ENCODE data around the gene LIMK2.
A peak's percentile ranks its signal among the peaks of the same experiment; 100 is the strongest.
"Not testable (repeated sequence)": the region's sequence is repeated elsewhere in the genome, so short reads cannot be mapped to it uniquely, and the experiment has no call there.

Gene LIMK2

GRCh38 chr22:31244046-31244942 lies 32.2 kb downstream of the LIMK2 start:
- DNase-seq (ENCODE audit: low read depth in 2 of 2) = no peak

- DNase-seq (ENCODE audit: low read depth in 2 of 2) = no peak
Measured at GRCh38 chr22:31244943-31245451, 32.9 kb downstream of the LIMK2 start.

GRCh38 chr22:31245998-31246397 lies 33.9 kb downstream of the LIMK2 start:
- not testable (repeated sequence) for DNase-seq (ENCODE audit: low read depth in 2 of 2)

- no peak for DNase-seq (ENCODE audit: low read depth in 2 of 2)
Measured at GRCh38 chr22:31246687-31247086, 34.6 kb downstream of the LIMK2 start.

GRCh38 chr22:31247726-31248125 lies 35.6 kb downstream of the LIMK2 start:
- DNase-seq (ENCODE audit: low read depth in 2 of 2) = no peak

DNA sequence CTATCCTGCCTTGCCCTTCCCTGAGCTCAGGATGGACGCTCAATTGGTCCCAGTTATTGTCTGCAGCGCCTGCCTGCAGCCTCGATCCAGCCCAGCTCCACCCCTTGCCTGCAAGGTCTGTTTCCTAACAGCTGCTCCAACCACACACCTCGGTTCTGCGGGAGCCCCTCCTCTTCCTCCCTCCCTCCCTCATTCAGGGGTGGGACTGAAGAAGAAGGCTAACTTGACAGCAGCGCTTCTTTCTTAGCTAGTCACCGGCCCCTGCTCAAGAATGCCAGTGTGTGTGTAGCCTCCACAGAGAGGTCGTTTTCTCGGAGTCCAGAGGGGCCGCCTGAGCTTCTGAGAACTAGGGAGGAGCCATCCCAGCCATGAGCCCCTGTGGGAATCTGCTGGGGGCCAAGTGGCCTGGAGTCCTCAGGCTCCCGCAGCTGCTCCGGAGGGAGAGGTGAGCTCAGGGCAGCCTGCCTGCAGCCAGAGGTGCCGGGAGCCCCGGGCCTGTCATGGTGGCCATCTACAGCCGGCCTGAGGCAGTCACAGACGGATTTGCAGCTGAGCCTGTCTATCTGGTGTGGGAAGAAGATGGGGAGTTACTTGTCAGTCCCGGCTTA lies 36.1 kb downstream of the LIMK2 start:
- DNase-seq (ENCODE audit: low read depth in 2 of 2) = peak; percentile 36 to 45

DNA sequence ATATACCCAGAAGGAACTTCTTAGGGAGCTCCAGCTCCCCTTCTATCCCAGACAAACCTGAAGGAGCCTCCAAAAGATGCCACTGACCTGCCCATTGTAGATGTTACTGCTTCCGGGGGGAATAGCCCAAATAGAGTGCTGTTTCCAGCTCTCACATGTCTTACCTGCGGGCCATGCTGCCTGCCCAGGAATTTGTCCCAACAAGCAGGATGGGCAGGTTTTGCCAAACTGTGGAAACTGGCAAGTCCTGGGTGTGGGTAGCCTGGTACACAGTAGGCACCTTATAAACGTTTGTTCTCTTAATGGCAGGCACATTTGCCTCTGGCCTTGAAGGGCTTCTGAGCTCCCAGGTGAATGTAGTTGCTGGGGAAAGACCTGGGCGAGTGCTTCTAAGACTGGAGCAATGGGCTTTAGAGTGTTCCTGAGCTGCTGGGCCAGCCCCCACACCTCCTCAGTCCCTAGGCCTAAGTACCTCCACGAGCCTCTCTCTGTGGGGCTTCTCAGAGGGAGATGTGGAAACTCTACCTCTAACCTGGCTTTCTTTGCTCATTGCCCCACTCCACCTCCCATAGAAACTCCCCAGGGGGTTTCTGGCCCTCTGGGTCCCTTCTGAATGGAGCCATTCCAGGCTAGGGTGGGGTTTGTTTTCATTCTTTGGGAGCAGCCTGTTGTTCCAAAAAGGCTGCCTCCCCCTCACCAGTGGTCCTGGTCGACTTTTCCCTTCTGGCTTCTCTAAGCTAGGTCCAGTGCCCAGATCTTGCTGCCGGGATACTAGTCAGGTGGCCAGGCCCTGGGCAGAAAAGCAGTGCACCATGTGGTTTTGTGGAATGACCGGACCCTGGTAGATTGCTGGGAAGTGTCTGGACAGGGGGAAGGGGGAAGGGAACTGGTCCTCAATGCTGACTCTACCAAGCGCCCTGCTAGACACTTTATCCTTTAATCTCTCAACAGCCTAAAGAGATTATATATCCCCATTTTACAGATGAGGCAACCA lies 37.2 kb downstream of the LIMK2 start:
- no peak for DNase-seq (ENCODE audit: low read depth in 2 of 2)

DNA sequence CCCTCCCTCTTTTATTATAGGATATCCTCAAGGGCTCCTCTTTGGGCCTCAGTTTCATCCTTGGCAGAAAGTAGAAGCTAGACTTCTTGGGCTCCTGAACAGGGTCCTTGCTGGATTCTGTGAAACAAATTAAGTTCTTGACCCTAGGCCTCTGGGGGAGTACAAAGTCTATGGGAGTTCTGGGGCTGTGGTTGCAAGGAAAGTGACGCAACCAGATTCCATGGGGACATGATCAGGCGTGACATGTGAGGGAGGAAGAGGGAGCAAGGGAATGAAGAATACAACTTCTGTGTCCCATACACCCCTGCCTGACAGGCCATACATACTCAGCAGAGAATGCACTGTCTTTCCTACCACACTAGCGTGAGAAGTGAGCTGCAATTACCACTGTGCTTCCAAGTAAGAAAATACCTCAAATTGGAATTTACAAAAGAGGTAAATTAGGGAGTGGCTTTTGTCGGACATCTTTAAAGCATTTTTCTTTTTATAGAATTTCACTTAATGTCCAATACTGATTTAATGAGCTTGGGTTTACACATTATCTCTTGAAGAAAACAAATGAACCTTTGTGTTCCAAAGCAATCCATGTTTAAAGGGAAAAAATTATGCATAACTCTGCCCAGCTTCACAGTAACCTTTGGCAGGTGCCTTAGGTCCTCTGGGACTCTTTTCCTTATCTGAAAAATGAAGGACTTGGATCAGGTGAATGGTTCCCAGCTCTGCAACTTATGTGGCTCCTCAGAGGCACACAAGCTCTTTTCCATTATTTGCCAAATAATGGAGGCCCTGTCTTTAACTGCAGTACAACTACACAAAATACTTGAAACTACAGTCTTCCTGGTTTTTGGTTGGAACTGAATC lies 38.9 kb downstream of the LIMK2 start:
- DNase-seq (ENCODE audit: low read depth in 2 of 2) = no peak

DNA sequence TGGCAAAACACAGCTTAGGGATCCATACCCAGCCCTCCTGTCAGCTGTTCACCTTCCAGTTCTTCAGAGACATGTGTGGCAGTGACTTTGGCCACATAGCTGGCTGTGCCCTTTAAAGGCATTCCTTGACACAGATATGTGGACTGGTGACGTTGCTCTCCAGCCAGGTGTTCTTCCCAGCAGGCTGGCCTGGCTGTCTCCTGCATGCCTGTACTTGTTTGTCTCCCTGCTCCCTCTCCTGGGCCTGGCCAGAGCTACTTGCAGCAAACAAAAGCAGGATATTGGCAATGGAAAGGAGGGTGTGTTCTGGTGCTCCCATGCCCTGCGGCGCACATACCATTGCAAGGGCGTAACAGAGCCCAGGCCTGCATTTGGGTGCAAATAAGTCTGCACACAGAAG lies 41.9 kb downstream of the LIMK2 start:
- no peak for DNase-seq (ENCODE audit: low read depth in 2 of 2)

- no peak for DNase-seq (ENCODE audit: low read depth in 2 of 2)
Measured at GRCh38 chr22:31259798-31260473, 47.8 kb downstream of the LIMK2 start.

DNA sequence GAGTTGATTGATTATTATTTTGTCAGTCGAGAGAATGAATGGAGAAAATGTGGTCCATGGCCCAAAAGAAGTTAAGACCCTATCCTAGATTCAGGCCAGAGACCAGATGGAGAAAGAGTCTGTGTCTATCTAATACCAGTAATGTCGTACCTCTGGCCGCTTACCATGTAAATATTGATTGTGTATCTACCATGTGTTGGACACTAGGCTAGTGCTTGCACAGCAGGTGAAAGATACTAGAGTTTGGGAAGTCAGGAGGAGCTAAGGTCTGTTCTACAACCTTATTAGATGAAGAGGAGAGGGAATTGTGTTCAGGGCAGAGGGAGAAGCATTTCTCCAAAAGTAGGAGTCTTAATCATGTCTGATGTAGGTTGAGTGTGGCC lies 48.4 kb downstream of the LIMK2 start:
- no peak for DNase-seq (ENCODE audit: low read depth in 2 of 2)

DNA sequence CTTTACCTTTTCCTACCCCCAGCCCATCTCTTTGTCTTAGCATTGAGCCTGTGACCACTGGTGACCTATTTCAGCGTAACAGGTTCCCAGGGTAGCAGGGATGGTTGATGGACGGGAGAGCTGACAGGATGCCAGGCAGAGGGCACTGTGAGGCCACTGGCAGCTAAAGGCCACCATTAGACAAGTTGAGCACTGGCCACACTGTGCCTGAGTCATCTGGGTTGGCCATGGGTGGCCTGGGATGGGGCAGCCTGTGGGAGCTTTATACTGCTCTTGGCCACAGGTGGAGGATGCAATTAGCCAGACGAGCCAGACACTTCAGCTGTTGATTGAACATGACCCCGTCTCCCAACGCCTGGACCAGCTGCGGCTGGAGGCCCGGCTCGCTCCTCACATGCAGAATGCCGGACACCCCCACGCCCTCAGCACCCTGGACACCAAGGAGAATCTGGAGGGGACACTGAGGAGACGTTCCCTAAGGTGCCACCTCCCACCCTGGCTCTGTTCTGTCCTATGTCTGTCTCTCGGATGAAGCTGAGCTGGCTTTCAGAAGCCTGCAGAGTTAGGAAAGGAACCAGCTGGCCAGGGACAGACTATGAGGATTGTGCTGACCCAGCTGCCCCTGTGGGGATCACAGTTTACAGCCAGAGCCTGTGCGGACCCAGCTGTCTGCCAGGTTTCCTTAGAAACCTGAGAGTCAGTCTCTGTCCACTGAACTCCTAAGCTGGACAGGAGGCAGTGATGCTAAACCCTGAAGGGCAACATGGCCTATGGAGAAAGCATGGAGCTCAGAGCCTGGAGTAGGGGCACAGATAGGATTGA lies 50.4 kb downstream of the LIMK2 start:
- DNase-seq (ENCODE audit: low read depth in 2 of 2) = no peak

DNA sequence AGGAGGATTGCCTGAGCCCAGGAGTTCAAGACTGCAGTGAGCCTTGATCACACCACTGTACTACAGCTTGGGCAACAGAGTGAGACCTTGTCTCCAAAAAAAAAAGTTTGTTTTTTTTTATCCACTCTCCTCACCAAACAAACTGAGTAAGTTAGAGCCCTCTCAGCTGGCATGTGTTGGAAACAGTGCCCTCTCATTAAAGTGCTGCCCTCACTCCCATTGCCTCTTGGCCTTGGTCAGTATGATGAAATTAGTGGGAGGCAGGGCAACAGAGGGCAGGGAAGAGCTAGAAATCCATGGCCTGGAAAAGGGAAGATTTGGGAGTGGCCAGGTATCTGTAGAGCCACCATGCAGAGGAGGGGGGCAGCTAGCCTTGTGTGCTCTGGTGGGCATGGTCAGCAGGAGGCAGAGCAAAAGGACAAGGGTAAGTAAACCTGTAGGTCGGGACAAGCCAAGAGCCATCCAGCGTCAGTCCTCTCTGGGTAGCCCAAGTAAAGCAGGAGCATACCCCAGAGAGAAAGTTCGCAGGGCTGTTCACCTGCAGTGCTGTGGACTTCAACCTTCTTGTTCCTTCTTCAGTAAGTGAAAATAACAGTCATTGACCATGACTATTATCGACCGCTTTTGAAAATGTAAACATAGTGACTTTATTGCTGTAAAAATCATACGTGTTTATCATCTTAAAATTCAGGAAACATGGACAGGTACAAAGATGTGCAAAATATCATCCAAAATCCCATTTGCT lies 52.0 kb downstream of the LIMK2 start:
- DNase-seq (ENCODE audit: low read depth in 2 of 2) = no peak

- DNase-seq (ENCODE audit: low read depth in 2 of 2) = no peak
Measured at GRCh38 chr22:31268281-31268680, 56.2 kb downstream of the LIMK2 start.

DNA sequence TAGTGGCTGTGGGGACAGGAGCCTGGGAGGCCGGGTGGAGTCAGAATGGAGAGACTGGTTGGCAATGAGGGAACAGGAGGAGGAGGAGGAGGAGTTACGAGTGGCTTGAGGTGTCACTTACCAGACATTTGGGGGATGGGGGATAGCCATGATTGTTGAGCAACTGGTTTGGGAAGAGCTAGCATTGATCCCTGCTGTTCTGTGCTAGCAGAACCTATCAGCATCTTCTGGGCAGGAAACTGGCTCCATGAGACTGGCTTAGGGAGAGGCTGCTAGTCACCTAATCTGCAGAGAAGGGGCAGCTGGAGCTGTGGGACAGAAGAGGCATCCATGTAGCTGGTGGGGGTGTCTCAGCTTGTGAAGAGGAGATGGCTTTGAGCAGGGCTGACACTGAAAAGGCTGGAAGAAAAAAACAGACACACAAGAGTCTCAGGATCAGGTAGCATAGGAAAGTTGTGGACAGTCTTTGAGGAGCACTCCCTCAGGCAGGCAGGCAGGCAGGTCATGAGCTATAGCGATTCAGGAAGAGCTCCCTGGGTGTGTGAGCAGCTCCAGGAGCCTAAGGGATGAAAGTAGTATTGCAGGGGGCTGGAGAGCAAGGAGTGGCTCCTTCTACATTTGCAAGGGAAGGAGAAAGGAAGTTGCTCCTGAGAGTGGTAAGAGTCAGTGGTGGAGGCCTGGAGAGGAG lies 57.9 kb downstream of the LIMK2 start:
- no peak for DNase-seq (ENCODE audit: low read depth in 2 of 2)

DNA sequence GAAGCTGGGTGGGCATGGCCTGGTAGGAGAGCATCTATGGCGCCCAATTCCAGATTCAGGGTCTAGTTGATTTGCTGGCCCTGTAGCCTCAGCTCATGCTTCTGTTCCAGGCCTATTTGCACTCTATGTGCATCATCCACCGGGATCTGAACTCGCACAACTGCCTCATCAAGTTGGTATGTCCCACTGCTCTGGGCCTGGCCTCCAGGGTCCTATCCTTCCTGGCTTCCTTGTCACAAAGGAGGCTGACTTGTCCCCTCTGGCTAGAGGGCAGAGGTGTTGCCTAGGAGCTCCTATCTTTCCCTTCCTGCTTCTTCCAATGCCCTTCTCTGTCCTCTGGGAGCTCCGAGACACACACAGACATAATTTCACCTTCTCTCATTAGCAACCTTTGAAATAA lies 58.9 kb downstream of the LIMK2 start:
- no peak for DNase-seq (ENCODE audit: low read depth in 2 of 2)

DNA sequence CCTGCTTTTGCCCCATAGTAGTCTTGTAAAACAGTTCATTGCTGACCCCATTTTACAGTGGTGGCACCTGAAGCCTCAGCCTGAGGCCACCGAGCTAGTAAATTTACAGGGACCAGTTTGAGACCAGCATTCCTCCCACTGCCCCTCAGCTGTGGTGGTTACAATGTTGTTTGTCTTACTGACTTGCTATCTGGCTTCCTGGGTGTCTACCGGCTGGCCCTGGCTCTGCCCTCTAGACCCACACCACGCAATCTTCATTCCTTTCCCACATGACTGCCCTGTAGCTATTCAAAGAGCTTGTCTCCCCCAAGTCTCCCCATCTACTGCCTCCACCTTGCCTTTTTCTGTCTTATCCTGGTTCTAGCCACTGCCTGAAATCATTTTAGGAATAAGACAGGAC lies 59.4 kb downstream of the LIMK2 start:
- DNase-seq (ENCODE audit: low read depth in 2 of 2) = no peak

Data from stimulated activated CD8-positive, alpha-beta memory T cell treated with anti-CD3 and anti-CD28 coated beads, Interleukin-7, amount 100 ng/mL, for 4 hours (primary cell).